ENCODE data around the gene CYP19A1. TPM values are rescaled to one million over a fixed set of nuclear protein-coding genes. Genes with fewer than 3 reads are reported as not detected.

The CYP19A1 gene
- total and polyA plus RNA-seq, 8 donors, result 0.18 to 2.7 (median 0.35) TPM; not detected in 5

DNA sequence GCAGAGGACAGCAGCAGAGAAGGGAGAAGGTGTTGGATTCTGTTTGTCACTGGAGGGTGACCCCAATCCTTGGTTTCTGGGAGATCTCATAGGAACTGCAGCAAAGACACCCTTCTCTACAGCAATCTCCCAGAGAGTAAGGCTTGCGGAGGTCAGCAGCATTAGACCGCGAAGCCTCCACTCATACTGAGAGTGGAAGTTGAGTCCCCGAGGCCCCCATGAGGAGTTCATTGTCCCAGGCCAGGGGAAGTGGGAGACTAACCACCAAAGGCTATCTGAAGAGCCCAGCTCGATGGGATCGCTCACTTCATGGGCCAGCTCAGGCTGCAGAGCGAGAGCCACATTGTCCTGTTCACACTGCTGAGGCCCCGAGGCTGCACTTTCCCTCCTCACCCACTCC lies 47.6 kb upstream of the CYP19A1 start:
- no peak for DNase-seq
- intact Hi-C loops (cut with DNase I; ENCODE audit: low total_unique reads), result loop anchor here (10.0 kb wide), 2 partner anchors 171 to 221 kb away; no protein-coding TSS in a partner anchor
- 79 to 95% (median 82%) methylated on average over 8 of the region's 8 CpGs for whole genome bisulfite sequencing, 5 donors
- Histone ChIP-seq H3K27me3 (peaks cover 0 to 15% (median 0%) of the 10 kb centered on the region in 3 donors), H3K27ac (no peak overlapping the region), H3K9me3 (no peaks in the 10 kb centered on the region), H3K36me3 (no peaks in the 10 kb centered on the region), H3K4me3 (no peak overlapping the region), H3K4me1 (peaks cover 0 to 2% (median 1%) of the 10 kb centered on the region in 4 donors)
- TF ChIP-seq POLR2AphosphoS5 (IDR thresholded peaks at IDR 0.05), result no peak
- TF ChIP-seq POLR2A (IDR thresholded peaks at IDR 0.05), result no peak
- TF ChIP-seq EP300 (IDR thresholded peaks at IDR 0.05), result no peak
- TF ChIP-seq CTCF (IDR thresholded peaks at IDR 0.05), result no peak

- TF ChIP-seq POLR2AphosphoS5 (IDR thresholded peaks at IDR 0.05) (no peak), CTCF (IDR thresholded peaks at IDR 0.05) (peak in 2 of 7 experiments; percentile 24 to 26)
- no peak overlapping the region for H3K4me3 ChIP-seq
- intact Hi-C loops (cut with DNase I; ENCODE audit: low total_unique reads), result loop anchor here (5.0 to 10.0 kb wide), 3 partner anchors 95 to 218 kb away; no protein-coding TSS in a partner anchor
- peaks cover 0 to 23% (median 10%) of the 10 kb centered on the region in 4 donors for H3K4me1 ChIP-seq
- H3K9me3 ChIP-seq, result no peaks in the 10 kb centered on the region
- H3K36me3 ChIP-seq, result no peaks in the 10 kb centered on the region
- DNase-seq, result peak in 1 of 2 donors; percentile 67
- peaks cover 0 to 15% (median 0%) of the 10 kb centered on the region in 3 donors for H3K27me3 ChIP-seq
- H3K27ac ChIP-seq, result no peak overlapping the region
- 11 to 23% (median 18%) methylated on average over 4 of the region's 4 CpGs for WGBS, 5 donors
Measured at GRCh38 chr15:51382787-51383186, 44.4 kb upstream of the CYP19A1 start.

GRCh38 chr15:51380999-51381806 lies 42.8 kb upstream of the CYP19A1 start:
- TF ChIP-seq CTCF (IDR thresholded peaks at IDR 0.05) (peak in 5 of 7 experiments; percentile 74 to 93 (median 79)), POLR2AphosphoS5 (IDR thresholded peaks at IDR 0.05) (peak in 1 of 3 donors; percentile 56), POLR2A (IDR thresholded peaks at IDR 0.05) (no peak)
- intact Hi-C loops (cut with DNase I; ENCODE audit: low total_unique reads), result loop anchor here (5.0 to 10.0 kb wide), 3 partner anchors 94 to 216 kb away; no protein-coding TSS in a partner anchor
- 10 to 28% (median 19%) methylated on average over 14 of the region's 14 CpGs for WGBS, 5 donors
- H3K4me1 ChIP-seq, result peaks cover 0 to 23% (median 10%) of the 10 kb centered on the region in 4 donors
- DNase-seq, result peak; percentile 60 to 84
- H3K9me3 ChIP-seq, result no peaks in the 10 kb centered on the region
- H3K27me3 ChIP-seq, result peaks cover 0 to 15% (median 0%) of the 10 kb centered on the region in 3 donors
- no peaks in the 10 kb centered on the region for H3K36me3 ChIP-seq
- H3K27ac ChIP-seq, result no peak overlapping the region
- H3K4me3 ChIP-seq, result no peak overlapping the region

DNA sequence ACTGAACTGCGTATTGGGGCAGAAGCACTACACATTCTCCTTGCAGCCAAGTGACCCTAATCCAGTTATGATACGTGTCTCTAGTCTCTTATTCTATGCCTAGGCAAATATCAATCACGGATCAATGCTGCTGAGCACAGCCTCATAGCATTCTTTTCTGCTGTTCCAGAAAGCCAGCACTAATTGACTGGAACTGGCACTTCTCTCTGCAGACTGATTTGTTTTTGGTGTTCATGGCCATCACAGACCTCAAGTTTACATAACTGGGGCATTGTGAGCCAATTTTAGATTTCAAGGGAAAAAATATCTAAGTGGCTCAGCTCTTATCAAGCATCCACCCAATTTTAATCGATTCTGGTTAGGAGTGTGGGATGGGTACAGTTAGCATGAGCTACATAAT lies 41.0 kb upstream of the CYP19A1 start:
- WGBS, 5 donors, result 52 to 65% (median 54%) methylated on average over 4 of the region's 4 CpGs

More for the DNA sequence above, 41.0 kb upstream of the CYP19A1 start:
- no peak overlapping the region for H3K27ac ChIP-seq
- no peaks in the 10 kb centered on the region for H3K9me3 ChIP-seq
- H3K27me3 ChIP-seq, result peaks cover 0 to 12% (median 0%) of the 10 kb centered on the region in 3 donors
- no peak for DNase-seq
- intact Hi-C loops (cut with DNase I; ENCODE audit: low total_unique reads), result no loop called here
- H3K36me3 ChIP-seq, result no peaks in the 10 kb centered on the region
- TF ChIP-seq POLR2AphosphoS5 (IDR thresholded peaks at IDR 0.05), result no peak
- TF ChIP-seq EP300 (IDR thresholded peaks at IDR 0.05), result no peak
- no peak for TF ChIP-seq POLR2A (IDR thresholded peaks at IDR 0.05)
- TF ChIP-seq CTCF (IDR thresholded peaks at IDR 0.05), result no peak
- H3K4me1 ChIP-seq, result peaks cover 0 to 23% (median 10%) of the 10 kb centered on the region in 4 donors
- no peak overlapping the region for H3K4me3 ChIP-seq
